Right ventricle myocardium superior (tissue), 1 donor: ENCODE data around the gene MEIG1. TPM values are rescaled to one million over a fixed set of nuclear protein-coding genes. Genes with fewer than 3 reads are reported as not detected.
"Not testable (repeated sequence)": the region's sequence is repeated elsewhere in the genome, so short reads cannot be mapped to it uniquely, and the experiment has no call there.

Experiments
- ATAC-seq: fragments of 200-7000 bp; cut with Tn5 transposase; one replicate; pipeline ENCODE4 v1.9.1; 2020; ENCODE audit warnings: mild to moderate bottlenecking; ENCODE audit not compliant: poor library complexity
- DNase-seq: peaks from one replicate; pipeline ENCODE4 v3.0.0-alpha.2; 2020
- intact Hi-C: fragments of 100-400 bp; cut with DNase I; formaldehyde crosslinking; loops from one replicate; pipeline ENCODE4 v1.11.2; 2022
- total RNA-seq: library from RNA; stranded (reverse); fragmentation: NEBNext Ultra II Directional; extraction: Animal tissue kit (Norgen Biotek cat#: 25700); gene quantifications from one replicate; pipeline ENCODE4 v1.2.1, GENCODE V29; 2021
- donor health status: DM: no; HTN: yes; CAD: no; lungs with severe emphysema.

The MEIG1 gene
- total RNA-seq, 1 donor from 2014 or later: not detected

GRCh38 chr10:15020966-15021365 is 61.8 kb downstream of the MEIG1 start:
- DNase-seq, intact Hi-C loops, ATAC-seq: not testable (repeated sequence)

Other genes with a start within 250 kb of the MEIG1 start
- 3.3 TPM for gene FAM107B, start 184.5 kb upstream of the MEIG1 start, total RNA-seq
- 2.3 TPM for gene CDNF, start 121.4 kb upstream of the MEIG1 start, total RNA-seq
- gene HSPA14, start 121.1 kb upstream of the MEIG1 start, total RNA-seq: 7.3 TPM
- gene MSANTD7, start 121.1 kb upstream of the MEIG1 start, total RNA-seq: 4.4 TPM
- gene SUV39H2, start 80.5 kb upstream of the MEIG1 start, total RNA-seq: 4.1 TPM
- gene DCLRE1C, start 5.3 kb upstream of the MEIG1 start, total RNA-seq: 2.2 TPM
- gene OLAH, start 84.6 kb downstream of the MEIG1 start, total RNA-seq: 0.27 TPM
- not detected for gene ACBD7, start 129.4 kb downstream of the MEIG1 start, total RNA-seq
- gene RPP38, start 138.0 kb downstream of the MEIG1 start, total RNA-seq: 9.2 TPM
- 14.6 TPM for gene NMT2, start 209.3 kb downstream of the MEIG1 start, total RNA-seq